GM23248 (cell line): Measurements from ENCODE around the gene GPR132.
"Not testable (repeated sequence)": the region's sequence is repeated elsewhere in the genome, so short reads cannot be mapped to it uniquely, and the experiment has no call there.

ENCODE experiments used
- EZH2 ChIP-seq: fragments of 200-600 bp; sonication (generic); IDR thresholded peaks from 2 replicates; pipeline ENCODE4 v1.6.1; 2018; ENCODE audit warnings: antibody characterized with exemption, mild to moderate bottlenecking; ENCODE audit not compliant: insufficient read depth, poor library complexity, severe bottlenecking
- EZH2phosphoT487 ChIP-seq: fragments of 200-600 bp; sonication (generic); IDR thresholded peaks from 2 replicates; pipeline ENCODE4 v1.6.1; 2018; ENCODE audit warnings: antibody characterized with exemption, moderate library complexity, mild to moderate bottlenecking, low read depth; ENCODE audit not compliant: insufficient read depth

- TF ChIP-seq EZH2phosphoT487, EZH2: not testable (repeated sequence)
Measured at GRCh38 chr14:105081473-105081872, 16.2 kb upstream of the GPR132 start.
